NCI-H146 treated with DMSO at 0.1 percent for 48 hours (cell line): Measurements from ENCODE around the gene NCK1.
"Not testable (repeated sequence)": the region's sequence is repeated elsewhere in the genome, so short reads cannot be mapped to it uniquely, and the experiment has no call there.

ENCODE experiments used
- DNase-seq: peaks from one replicate; lab custom pipeline; 2025; ENCODE audit not compliant: unreplicated experiment; lab: John Stamatoyannopoulos, UW

NCK1 gene

DNA sequence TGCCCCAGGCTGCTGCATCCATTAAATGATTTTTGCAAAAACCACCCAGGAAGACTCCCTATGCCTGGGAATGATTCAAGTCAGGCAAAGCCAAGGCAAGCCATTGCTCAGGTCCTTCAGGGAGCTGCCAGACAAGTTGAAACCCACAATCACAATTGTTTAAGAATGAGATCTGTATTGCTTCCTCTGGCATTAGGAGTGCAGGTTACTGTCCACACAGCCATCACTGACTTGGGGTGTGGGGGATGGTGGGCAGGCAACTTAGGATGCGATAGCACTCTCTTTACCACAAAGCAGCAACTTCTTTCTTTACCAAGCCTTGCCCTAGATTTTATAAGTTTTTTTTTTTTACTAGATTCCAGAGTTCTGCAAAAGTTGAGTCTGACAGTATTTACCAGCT is 80.8 kb downstream of the NCK1 start:
- DNase-seq, result no peak

- DNase-seq, result no peak
Observed at GRCh38 chr3:136943436-136943835, 81.4 kb downstream of the NCK1 start.

DNA sequence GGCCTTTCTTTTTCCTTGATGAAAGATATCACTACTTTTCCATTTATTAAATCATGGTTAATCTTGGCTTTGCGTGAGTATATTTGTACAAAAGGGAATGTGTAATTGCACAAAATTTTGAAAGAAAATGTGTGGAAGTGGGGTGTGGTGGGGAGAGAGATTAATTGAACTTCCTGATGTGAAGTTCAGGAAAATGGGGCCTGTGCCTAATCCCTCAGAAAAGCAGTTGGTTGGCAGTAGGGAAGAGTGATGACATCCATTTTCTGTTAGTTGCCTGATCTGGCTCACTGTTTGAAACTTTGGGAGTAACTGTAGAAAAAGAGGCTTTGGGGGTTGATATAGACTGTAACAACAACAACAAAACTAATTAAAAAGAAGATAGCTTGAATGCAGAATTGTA is 85.0 kb downstream of the NCK1 start:
- no peak for DNase-seq

- DNase-seq, result no peak
Observed at GRCh38 chr3:136947477-136947876, 85.5 kb downstream of the NCK1 start.

- DNase-seq, result no peak
Observed at GRCh38 chr3:136949146-136949545, 87.1 kb downstream of the NCK1 start.

DNA sequence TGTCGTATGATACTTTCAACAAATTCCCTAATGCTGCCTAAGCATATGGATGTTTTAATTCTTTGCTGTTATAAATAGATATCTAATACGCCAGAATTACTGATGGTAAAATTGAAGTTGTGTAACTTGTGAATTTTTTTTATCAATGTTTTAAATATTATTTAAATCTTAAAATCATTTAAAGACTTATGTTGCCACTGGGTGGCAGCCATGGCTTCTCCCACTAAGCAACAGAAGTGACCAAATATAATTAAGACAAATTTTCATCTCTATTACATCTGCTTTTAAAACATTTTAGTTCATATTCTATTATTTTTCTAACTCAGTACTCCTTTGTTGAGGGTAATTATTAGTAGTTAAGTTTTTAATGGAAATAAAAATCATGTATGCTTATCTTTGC is 87.7 kb downstream of the NCK1 start:
- DNase-seq, result no peak

DNA sequence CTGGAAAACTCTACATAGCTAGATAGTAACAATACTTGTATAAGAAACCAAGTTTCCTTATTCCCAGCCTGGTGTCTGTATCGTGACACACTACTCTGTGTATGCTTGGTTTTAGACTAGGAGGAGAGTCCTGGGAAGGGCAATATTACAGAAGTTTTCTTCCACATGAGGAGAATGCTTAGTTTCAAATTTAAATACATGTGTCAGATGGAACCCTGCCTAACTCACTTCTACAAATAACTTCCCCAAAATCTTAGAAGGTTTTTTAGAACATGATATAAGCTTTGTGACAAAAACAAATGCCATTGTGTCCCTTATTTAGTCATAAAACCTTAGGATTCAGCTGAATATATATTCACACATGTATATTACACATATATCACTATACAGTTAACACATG is 88.6 kb downstream of the NCK1 start:
- no peak for DNase-seq

DNA sequence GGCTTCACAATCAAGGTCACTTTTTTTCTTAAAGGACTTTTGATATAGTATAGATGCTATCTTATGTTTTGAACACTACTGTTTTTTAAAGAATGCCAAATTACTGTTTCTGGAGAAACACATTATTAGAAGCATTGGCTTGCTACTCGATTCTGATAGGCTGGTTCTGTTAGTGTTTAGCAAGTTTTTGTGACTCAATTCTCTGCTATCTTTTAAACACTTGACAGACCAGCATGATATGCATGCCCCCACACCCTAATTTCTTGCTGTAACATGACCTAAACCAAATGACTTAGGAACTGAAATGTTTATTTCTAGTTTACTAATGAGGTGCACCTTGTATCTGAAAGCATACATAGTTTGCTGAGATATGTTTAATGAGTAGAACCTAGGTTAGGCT is 90.3 kb downstream of the NCK1 start:
- DNase-seq, result no peak

GRCh38 chr3:136954251-136954650 is 92.2 kb downstream of the NCK1 start:
- DNase-seq, result no peak

DNA sequence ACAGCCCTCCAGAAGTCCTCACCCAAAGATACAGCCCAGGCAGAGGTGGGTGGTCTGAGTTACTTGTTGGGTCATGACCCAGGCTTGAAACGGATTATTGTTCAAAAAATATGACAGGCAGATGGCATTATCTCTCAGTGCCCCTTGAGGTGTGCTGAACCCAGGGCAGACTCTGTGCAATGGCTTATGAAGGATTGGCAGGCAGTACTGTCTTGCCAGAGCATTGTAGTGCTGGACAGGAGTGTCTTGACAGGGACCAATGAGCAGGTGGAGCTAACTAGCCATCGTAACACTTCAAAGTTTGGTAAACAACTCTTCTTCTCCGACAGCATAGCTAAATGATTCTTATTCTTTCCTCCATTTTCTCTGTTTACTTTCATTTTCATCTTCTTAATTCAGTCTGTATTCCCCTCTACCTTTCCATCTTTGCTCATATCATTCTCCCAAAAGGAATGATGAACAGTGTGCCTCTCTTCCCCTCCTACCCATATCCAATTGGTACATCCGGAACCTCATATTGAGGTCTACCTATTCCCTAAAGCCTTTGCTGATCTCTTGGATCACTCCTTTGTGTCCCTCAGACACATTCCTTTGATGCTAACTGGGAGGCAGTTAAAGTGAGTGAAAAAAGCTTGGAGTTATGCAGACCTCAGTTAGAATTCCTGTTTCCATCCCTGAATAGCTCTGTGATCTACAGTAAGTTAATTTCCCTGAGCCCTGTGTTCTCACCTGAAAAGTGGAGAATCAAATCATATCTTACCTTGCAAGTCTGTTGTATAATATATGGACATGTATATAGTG is 93.2 kb downstream of the NCK1 start:
- DNase-seq, result no peak

DNA sequence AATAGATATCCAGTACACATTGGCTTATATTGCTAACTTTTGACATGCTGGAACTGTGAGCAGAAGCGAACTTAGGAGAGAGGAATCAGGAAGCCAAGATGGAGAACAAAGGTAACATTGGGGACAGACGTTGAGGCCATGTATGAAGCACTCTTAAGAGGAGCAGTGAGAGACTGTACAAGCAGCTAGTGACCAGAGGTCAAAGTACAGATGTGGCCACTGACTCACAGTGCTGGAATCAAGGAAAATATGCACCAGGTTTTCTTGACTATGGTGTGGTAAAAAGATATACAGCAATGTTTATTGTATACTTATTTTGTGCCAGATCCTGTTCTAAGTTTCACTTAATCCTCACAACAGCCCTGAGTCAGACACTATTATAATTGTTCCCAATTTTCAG is 93.8 kb downstream of the NCK1 start:
- no peak for DNase-seq

DNA sequence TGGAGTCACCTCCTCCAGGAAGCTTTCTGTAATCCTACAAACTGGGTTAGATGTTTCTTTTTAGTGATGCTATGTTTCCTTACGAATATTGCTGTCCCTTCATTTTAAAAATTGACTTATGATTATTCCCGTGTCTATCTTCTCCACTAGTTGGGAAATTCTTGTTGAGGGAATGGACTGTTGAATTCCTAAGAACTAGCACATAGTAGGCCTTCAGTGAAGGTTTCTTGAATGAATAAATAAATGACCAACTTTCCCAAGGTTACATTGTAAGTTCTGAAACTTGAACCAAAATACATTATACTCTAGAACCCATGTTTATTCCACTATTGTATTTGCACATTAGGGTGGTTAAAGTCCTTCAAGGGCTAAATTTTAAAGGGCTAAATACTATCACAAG is 95.0 kb downstream of the NCK1 start:
- no peak for DNase-seq

GRCh38 chr3:136957751-136958288 is 95.8 kb downstream of the NCK1 start, which contains the start of gene IL20RB:
TSS of gene IL20RB (plus strand) at chr3:136957983. CDS start at chr3:136958114, 131 bp downstream.
- DNase-seq, result no peak

DNA sequence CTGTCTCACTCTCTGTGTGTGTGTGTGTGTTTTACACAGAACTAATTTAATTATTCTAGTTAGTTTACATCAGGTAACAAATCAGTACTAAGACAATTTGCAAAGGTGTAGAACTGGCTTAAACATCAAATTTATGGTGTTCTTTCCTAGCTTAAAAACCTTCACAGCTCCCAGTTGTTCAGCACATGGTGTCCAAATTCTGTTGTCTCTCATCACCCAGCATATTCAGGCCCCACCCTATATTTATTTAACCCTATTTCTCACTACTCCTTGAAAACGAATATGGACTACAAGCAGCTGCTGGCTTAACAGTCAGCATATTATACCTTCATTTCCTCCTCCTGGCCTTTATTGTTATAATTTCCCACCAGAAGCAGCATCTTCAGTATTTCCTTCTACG is 96.9 kb downstream of the NCK1 start:
- no peak for DNase-seq

DNA sequence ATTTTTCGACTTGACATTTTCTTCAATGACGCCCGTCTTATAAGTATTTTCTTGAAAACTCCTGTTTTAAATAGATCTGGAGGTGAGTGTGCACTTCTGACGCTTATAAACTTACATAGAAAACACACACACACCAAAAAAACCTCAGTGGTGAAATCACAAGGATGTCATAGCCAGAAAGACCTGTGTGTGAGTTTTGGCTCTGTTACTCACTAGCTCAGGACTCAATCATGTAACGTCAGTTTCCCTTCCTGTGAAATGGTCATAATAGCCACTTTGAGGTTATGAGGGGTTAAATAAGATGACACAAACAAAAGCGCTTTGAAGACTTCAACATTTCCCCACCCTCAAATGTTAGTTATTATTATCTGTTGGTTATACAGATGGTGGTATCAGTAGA is 97.6 kb downstream of the NCK1 start:
- DNase-seq, result no peak

DNA sequence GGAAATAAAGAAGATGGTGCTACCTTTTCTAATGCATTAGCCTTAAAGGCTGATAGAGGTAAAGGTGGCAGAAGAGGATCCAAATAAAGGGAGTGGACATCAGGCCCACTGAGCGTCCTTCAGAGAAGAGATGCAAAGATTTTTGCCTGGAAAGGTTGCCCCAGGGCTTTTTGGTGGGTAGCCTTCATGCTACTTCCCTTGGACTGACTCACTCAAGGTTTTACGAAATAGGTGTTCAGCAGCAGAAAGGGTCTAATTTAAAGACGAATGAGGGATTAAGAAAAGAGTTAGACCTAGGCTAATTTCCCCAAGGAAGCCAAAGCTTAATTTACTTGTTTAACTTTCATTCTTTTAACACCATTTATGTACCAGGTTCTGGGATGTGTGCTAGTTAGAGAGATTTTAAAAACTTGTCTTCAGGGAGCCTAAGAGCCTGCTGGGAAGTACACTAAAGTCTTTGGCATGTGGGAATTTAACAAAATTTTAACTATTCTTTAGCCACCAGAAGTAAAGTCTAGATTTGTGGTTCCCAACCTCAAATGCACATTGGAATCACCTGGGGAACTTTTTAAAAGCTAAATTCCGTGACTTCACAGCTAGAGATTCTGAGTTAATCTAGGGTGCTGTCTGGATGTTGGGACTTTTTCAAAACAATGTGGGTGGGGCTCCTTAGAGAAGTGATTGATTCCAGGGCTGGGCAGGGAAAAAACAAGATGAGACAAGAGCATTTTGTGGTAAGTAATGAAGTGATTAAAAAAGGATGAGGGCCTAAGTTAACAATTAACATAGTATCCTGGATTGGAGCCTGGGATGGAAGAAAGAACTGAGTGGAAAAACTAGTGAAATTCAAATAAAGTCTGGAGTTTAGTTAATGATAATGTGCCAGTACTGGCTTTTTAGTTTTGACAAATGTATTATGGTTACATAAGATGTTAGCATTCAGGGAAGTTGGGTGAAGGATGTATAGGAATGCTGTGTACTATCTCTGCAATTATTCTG is 99.1 kb downstream of the NCK1 start:
- no peak for DNase-seq

- DNase-seq, result no peak
Observed at GRCh38 chr3:136962927-136963326, 100.9 kb downstream of the NCK1 start.

DNA sequence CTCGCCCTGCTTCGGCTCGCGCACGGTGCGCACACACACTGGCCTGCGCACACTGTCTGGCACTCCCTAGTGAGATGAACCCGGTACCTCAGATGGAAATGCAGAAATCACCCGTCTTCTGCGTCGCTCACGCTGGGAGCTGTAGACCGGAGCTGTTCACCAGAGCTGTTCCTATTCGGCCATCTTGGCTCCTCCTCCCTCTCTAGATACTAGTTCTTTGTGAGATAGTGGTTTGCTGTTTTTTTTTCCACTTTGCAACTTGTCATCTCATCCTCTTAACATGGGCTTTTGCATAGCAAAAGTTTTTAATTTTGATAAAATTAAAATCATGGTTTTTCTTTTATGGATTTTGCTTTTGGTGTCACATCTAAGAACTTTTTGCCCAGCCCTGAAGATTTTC is 107.5 kb downstream of the NCK1 start:
- not testable (repeated sequence) for DNase-seq

DNA sequence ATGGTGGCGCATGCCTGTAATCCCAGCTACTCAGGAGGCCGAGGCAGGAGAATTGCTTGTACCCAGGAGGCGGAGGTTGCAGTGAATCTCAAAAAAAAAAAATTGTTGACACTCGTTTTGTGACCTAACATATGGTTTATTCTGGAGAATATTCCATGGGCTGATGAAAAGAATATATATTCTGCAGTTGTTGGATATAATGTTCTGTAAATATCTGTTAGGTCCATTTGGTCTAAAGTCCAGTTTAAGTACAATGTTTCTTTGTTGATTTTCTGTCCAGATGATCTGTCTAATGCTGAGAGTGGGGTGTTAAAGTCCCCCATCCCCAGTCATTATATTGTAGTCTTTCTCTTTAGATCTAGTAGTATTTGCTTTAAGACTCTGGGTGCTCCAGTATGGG is 111.3 kb downstream of the NCK1 start:
- DNase-seq, result no peak

- no peak for DNase-seq
Observed at GRCh38 chr3:136974670-136975069, 112.7 kb downstream of the NCK1 start.

DNA sequence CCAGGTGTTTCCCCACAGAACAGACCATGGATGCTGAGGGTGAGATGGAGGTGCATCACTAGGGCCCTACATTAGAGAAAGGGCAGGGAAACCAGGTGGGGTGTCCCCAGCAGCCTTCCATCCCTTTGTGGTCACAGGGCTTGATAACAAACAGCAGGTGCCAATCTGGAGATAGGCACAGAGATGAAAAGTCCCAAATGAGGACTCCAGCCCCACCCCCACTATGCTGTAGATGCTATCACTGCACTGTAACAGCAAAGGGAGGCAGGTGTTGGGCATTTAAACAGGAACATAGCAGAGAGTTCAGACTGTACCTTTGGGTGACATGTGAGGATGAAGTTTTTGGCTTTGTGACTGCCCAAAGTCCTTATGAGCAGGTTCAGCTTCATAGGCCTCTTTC is 117.2 kb downstream of the NCK1 start:
- DNase-seq, result no peak

- no peak for DNase-seq
Observed at GRCh38 chr3:136979684-136980083, 117.7 kb downstream of the NCK1 start.
